Stimulated activated CD8-positive, alpha-beta memory T cell treated with anti-CD3 and anti-CD28 coated beads, Interleukin-2, amount 100 ng/mL, for 1 hour (primary cell): ENCODE results near the gene KCNMA1.

Source experiments
- DNase-seq, 2 donors: peaks; one replicate each; pipeline ENCODE4 v3.0.0-alpha.2; 2020; ENCODE audit warnings: low read depth in 2 of 2

Gene KCNMA1

GRCh38 chr10:77301305-77301730 lies 336.3 kb downstream of the KCNMA1 start:
- no peak for DNase-seq

- no peak for DNase-seq
Observed at GRCh38 chr10:77300682-77301302, 336.8 kb downstream of the KCNMA1 start.

- DNase-seq = no peak
Observed at GRCh38 chr10:77299320-77299719, 338.3 kb downstream of the KCNMA1 start.

GRCh38 chr10:77297393-77297739 lies 340.2 kb downstream of the KCNMA1 start:
- DNase-seq = no peak

- no peak for DNase-seq
Observed at GRCh38 chr10:77296534-77297392, 340.8 kb downstream of the KCNMA1 start.

- DNase-seq = no peak
Observed at GRCh38 chr10:77293773-77294172, 343.8 kb downstream of the KCNMA1 start.

- DNase-seq = no peak
Observed at GRCh38 chr10:77293347-77293746, 344.3 kb downstream of the KCNMA1 start.

GRCh38 chr10:77291596-77292505 lies 345.8 kb downstream of the KCNMA1 start:
- no peak for DNase-seq

- DNase-seq = no peak
Observed at GRCh38 chr10:77290528-77291155, 347.0 kb downstream of the KCNMA1 start.

- no peak for DNase-seq
Observed at GRCh38 chr10:77289790-77290189, 347.8 kb downstream of the KCNMA1 start.

GRCh38 chr10:77289027-77289501 lies 348.5 kb downstream of the KCNMA1 start:
- DNase-seq = no peak

- DNase-seq = no peak
Observed at GRCh38 chr10:77287647-77288120, 349.9 kb downstream of the KCNMA1 start.

- DNase-seq = no peak
Observed at GRCh38 chr10:77286531-77287508, 350.8 kb downstream of the KCNMA1 start.

- no peak for DNase-seq
Observed at GRCh38 chr10:77285529-77286182, 352.0 kb downstream of the KCNMA1 start.

GRCh38 chr10:77284797-77285196 lies 352.8 kb downstream of the KCNMA1 start:
- no peak for DNase-seq

- DNase-seq = no peak
Observed at GRCh38 chr10:77283326-77283725, 354.3 kb downstream of the KCNMA1 start.

- no peak for DNase-seq
Observed at GRCh38 chr10:77282163-77282562, 355.4 kb downstream of the KCNMA1 start.

GRCh38 chr10:77281719-77282118 lies 355.9 kb downstream of the KCNMA1 start:
- no peak for DNase-seq

GRCh38 chr10:77279207-77279606 lies 358.4 kb downstream of the KCNMA1 start:
- DNase-seq = no peak
